Measurements from ENCODE around the gene VPS72.

Gene VPS72

GRCh38 chr1:151144474-151145303 lies 45.3 kb downstream of the VPS72 start:
- DNase-seq, result no peak

GRCh38 chr1:151143986-151144385 lies 46.0 kb downstream of the VPS72 start:
- DNase-seq, result no peak

- no peak for DNase-seq
Observed at GRCh38 chr1:151143057-151143435, 47.0 kb downstream of the VPS72 start.

GRCh38 chr1:151142411-151143056 lies 47.5 kb downstream of the VPS72 start:
- no peak for DNase-seq

- no peak for DNase-seq
Observed at GRCh38 chr1:151137789-151138188, 52.2 kb downstream of the VPS72 start.

- no peak for DNase-seq
Observed at GRCh38 chr1:151135433-151136385, 54.3 kb downstream of the VPS72 start.

GRCh38 chr1:151134991-151135390 lies 55.0 kb downstream of the VPS72 start:
- DNase-seq, result no peak

GRCh38 chr1:151134396-151134795 lies 55.6 kb downstream of the VPS72 start:
- no peak for DNase-seq

- no peak for DNase-seq
Observed at GRCh38 chr1:151133018-151133806, 56.8 kb downstream of the VPS72 start.

GRCh38 chr1:151132335-151133017 lies 57.5 kb downstream of the VPS72 start:
- no peak for DNase-seq

- DNase-seq, result no peak
Observed at GRCh38 chr1:151131701-151132334, 58.2 kb downstream of the VPS72 start.

GRCh38 chr1:151130987-151131586 lies 58.9 kb downstream of the VPS72 start:
- DNase-seq, result peak; percentile 73 to 78

GRCh38 chr1:151128800-151129199 lies 61.2 kb downstream of the VPS72 start:
- no peak for DNase-seq

Data from activated CD4-positive, alpha-beta T cell treated with anti-CD3 and anti-CD28 coated beads, Interleukin-2, amount 50 U/mL, for 4 hours (primary cell).